NCI-H2227 (cell line): ENCODE measurements around the gene GMCL1.
"Not testable (repeated sequence)": the region's sequence is repeated elsewhere in the genome, so short reads cannot be mapped to it uniquely, and the experiment has no call there.

Source experiments
- DNase-seq: peaks from one replicate; lab custom pipeline; 2025; ENCODE audit not compliant: unreplicated experiment; lab: John Stamatoyannopoulos, UW

GMCL1 gene

DNA sequence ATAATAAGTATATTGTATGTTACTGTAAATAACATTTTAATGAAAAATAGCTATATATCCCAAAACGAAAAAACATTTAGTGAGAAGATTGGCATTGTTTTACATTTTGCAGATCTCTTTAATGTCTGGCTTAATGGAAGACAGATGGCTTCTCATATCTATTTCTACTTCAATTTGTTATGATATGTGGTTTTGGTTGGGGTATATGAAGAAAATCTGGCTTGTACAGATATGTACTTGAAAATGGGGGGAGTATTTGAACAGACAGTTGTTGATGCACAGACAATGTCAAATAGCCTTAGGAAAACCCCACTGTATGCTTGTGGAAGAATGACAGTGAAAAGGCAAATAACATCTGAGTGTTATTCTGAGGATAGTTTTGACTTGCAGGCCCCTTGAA is 23.6 kb upstream of the GMCL1 start:
- no peak for DNase-seq

DNA sequence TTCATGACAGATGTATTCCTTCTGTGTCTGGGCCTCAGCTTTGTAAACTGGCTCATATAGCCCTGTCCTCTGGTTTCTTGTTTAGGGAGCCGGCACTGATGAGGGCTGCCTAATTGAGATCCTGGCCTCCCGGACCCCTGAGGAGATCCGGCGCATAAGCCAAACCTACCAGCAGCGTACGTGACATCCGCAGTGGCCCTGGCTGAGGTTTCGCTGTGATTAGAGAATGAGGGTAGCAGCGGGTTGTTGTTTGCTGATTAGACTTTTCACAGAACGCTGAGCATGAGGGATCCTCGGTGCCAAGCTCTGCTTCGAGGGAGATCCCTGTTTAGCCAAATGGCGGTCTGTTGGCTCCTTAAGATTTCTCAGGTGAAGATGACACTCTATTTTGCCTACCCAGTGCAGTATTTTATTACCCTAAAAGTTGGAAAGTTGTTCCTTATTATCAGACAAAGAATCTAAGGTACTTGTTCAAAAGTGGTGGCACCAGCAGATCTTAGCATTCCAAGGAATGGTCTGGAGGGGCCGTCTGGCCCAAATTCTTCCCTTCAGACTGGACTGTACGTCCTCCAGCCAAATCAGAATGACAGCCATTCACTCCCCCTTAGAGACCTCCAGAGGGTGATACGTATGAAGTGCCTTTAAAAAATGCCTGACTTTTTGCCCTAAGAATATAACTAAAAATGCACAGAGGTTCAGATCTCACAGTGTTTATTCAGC is 21.5 kb upstream of the GMCL1 start:
- no peak for DNase-seq

DNA sequence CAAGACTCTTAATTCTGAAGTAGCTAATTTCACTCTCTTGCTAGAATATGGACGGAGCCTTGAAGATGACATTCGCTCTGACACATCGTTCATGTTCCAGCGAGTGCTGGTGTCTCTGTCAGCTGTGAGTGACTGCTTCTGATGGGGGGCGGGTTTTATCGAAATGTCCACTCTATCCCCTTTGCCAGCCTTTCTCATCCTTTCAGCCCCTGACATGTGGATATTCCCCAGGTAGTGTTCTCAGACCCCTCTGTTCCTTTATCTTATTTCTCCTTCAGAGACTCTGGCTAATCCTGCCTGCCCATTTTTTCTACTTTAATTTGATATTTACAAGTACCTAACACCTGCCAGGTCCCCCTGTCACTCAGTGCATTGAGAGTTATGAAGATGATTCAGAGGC is 18.9 kb upstream of the GMCL1 start:
- no peak for DNase-seq

GRCh38 chr2:69811018-69811417 is 18.4 kb upstream of the GMCL1 start:
- no peak for DNase-seq

DNA sequence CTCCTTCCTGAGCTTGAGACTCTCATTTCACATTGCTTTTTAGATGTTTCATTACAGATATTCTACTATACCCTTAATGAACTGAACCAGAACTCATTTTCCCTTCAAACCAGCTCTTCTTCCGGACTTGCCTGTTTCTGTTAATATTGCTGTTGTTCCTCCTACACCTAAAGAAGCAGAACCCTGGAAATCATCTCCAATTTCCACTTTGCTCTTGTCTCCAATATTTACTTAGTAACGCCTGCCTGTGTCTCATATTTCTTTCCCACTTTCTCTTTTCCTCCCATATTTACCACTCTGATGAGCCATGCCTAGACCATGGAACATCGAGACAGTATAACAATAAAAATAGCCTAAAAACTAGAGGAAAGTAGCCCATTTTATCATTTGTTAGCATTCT is 17.9 kb upstream of the GMCL1 start:
- no peak for DNase-seq

GRCh38 chr2:69815717-69816116 is 13.7 kb upstream of the GMCL1 start:
- DNase-seq = no peak

- DNase-seq = peak; percentile 89
Measured at GRCh38 chr2:69816923-69817542, 12.4 kb upstream of the GMCL1 start.

GRCh38 chr2:69817729-69818501 is 11.5 kb upstream of the GMCL1 start:
- DNase-seq = no peak

- peak; percentile 12 for DNase-seq
Measured at GRCh38 chr2:69827796-69828540, 1.5 kb upstream of the GMCL1 start.

DNA sequence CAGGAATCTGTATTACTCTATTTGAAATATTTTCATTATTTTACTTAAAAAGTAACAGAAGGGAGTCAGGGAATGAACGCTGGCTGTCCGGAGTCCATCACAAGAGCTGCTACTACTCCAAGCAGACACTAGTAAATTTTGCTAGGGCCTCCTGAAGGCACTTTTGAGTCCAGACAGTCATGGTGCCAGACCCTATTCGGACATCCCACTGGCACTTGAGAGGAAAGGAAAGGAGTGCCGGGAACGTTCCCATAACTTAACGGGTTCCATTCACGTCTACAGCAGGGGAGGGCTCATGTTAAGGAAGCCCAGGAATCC is 563 bp upstream of the GMCL1 start:
- no peak for DNase-seq

- peak; percentile 47 for DNase-seq
Measured at GRCh38 chr2:69830045-69830905, 815 bp downstream of the GMCL1 start.

- not testable (repeated sequence) for DNase-seq
Measured at GRCh38 chr2:69830906-69831241, 1.4 kb downstream of the GMCL1 start.

DNA sequence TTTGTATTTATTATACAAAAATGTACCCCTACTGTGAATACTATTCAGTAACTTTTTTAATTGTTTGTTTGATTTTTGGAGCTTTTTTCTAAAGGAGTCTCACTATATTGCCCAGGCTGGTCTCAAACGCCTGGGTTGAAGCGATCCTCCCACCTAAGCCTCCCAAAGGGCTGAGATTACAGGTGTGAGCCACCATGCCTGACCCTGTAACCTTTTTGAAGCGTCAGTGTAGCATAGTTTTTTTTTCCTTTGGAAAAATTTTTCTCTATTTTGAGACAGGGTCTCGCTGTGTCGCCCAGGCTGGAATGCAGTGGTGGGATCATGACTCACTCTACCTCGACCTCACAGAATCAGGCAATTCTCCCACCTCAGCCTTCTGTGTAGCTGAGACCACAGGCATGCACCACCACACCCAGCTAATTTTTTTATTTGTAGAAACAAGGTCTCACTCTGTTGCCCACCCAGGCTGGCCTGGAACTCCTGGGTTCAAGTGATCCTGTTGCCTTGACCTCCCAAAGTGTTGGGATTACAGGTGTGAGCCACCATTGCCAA is 2.0 kb downstream of the GMCL1 start:
- no peak for DNase-seq

DNA sequence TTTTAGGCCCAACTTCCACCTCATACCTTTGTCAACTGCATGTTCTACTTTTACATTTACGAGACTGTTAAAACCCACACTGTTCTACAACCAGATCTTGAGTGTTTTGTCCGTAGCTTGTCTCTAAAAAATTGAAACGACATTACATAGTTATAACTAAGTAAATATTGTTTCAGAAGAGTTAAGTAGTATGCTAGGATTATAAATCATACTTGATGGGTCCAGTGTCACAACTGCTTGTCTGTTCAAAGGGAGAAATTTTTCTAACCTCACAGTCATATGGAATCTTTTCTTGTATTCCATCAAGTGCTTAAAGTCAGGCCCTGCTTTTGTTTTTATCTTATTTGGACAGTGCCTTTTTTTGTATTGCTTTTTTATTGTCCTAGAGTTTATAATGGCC is 4.3 kb downstream of the GMCL1 start:
- no peak for DNase-seq

DNA sequence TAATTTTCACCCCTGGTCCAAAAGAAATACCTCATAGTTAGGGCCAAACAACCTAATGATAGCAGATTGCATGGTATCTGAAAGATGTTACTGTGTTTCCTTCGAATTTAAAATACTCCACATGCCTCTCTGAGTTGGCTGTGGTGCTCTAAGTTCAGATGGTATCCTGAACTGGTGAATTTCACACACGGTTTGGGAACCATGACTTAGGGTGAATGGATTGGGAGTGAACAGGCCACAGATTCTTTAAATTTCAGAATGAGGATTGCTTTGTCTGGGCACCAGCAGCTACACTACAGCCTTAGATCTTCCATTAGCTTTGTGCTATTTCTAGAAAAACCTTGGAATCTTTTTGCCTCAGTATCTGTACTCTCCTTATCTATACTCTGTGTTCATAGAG is 6.2 kb downstream of the GMCL1 start:
- no peak for DNase-seq

- DNase-seq = no peak
Measured at GRCh38 chr2:69836316-69836715, 6.9 kb downstream of the GMCL1 start.

DNA sequence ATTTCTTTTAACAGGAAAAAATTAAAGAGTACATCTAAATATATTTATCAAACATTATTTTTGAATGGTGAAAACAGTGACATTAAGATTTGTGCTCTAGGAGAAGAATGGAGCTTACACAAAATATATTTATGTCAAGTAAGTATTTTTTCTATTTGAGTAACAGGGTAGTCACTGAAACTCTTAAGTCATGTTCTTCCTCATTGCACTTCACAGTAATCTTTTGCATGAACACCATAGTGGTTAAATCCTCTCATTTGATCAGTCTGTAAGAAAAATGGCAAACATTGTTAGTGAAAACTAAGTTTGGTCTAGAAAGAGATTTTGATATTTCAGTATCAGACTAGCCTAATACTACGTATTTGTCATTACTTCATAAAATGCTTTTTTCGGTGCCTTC is 8.1 kb downstream of the GMCL1 start:
- no peak for DNase-seq

- no peak for DNase-seq
Measured at GRCh38 chr2:69843993-69844392, 14.5 kb downstream of the GMCL1 start.

GRCh38 chr2:69844560-69844959 is 15.1 kb downstream of the GMCL1 start:
- no peak for DNase-seq
